ENCODE results near the gene TSHZ2.
"Not testable (repeated sequence)": the region's sequence is repeated elsewhere in the genome, so short reads cannot be mapped to it uniquely, and the experiment has no call there.

The TSHZ2 gene

DNA sequence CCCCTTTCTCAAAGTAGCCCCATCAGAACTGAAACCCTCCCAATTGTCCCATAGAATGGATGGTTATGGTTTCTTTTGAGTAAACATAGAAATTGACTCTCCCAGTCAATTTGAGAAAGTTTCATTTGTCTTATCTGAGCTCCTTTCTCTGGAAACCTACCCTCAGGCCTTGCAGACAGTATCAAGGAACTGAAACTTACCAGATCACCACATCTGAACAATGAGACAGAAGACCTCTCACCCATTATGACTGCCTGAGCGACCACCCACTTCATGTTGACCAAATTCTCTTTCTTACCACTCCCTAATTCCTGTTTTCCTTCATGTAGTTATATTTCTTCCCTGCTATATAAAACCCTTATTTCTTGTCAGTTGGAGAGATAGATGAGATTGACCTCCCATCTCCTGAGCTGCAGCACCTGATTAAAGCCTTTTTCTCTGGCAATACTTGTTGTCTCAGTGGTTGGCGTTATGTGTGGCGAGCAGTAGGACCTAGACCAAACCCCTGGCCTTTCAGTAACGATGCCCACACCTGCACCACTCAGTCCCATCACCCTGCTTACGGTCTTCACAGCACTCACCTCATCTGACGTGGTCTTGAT is 482.6 kb downstream of the TSHZ2 start:
- FAIRE-seq (no peak), DNase-seq (ENCODE audit: insufficient read length, low spot score) (no peak)
- TF ChIP-seq POLR2A (IDR thresholded peaks at IDR 0.05; ENCODE audit: low read depth, low read length): no peak

DNA sequence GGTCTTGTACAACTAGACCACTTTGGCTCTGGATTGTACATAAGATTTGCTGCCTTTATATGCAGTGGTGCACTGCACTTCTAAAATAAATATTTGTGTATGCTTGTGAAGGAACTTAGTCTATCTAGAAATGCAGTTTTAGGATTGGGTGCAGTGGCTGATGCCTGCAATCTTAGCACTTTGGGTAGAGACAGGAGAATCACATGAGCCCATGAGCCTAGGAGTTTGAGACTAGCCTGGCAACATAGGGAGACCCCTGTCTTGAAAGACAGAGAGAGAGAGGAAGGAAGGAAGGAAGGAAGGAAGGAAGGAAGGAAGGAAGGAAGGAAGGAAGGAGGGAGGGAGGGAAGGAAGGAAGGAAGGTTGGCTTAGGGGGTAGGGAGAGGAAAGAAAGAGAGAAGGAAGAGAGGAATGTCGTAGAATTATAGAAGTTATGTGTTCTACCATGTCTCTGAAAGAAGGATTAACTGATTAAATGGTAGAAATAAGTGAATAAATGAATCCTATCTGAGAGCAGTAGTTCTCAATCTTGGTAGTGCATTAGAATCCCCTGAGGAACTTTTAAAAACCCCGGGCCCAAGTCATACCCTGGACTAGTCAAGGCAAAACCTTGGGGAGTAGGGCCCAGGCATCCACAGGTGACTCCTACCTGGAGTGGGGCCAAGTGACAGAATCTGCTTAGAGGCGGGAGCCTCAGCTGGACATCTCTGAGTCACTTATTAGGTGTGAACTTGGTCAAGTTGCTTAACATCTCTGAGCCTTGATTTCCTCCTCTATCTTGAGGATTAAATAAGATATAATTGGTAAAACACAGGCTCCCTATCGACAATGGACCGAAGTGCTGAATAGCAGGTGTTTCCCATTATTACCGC is 491.2 kb downstream of the TSHZ2 start:
- FAIRE-seq (no peak), DNase-seq (ENCODE audit: insufficient read length, low spot score) (no peak)
- TF ChIP-seq POLR2A (IDR thresholded peaks at IDR 0.05; ENCODE audit: low read depth, low read length): no peak

GRCh38 chr20:53466279-53466678 is 494.1 kb downstream of the TSHZ2 start:
- TF ChIP-seq POLR2A (IDR thresholded peaks at IDR 0.05; ENCODE audit: low read depth, low read length): no peak
- DNase-seq (ENCODE audit: insufficient read length, low spot score): no peak
- FAIRE-seq: no peak

DNA sequence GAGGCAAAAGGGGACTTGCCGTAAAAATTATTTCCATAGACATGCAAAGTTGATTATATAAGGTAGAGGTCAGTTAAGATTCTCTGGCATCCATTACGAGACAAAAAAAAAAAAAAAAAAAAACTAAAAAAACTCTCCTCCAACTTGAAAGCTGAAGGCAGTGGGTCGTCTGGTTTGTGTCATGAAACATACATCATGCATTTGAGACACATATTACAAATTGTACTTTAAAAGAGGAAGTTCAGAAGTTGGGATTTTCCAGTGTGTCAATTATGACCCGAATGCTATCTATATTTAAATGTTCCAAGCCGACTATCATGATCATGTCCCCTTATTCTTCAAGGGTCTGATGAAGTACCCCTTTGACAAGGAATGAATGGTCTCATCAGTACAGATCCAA is 496.4 kb downstream of the TSHZ2 start:
- no peak for TF ChIP-seq POLR2A (IDR thresholded peaks at IDR 0.05; ENCODE audit: low read depth, low read length)
- DNase-seq (ENCODE audit: insufficient read length, low spot score) (no peak), FAIRE-seq (no peak)

DNA sequence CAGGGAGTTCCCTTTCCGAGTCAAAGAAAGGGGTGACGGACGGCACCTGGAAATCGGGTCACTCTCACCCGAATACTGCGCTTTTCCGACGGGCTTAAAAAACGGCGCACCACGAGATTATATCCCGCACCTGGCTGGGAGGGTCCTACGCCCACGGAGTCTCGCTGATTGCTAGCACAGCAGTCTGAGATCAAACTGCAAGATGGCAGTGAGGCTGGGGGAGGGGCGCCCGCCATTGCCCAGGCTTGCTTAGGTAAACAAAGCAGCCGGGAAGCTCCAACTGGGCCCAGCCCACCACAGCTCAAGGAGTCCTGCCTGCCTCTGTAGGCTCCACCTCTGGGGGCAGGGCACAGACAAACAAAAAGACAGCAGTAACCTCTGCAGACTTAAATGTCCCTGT is 500.7 kb downstream of the TSHZ2 start:
- DNase-seq (ENCODE audit: insufficient read length, low spot score); FAIRE-seq: not testable (repeated sequence)

DNA sequence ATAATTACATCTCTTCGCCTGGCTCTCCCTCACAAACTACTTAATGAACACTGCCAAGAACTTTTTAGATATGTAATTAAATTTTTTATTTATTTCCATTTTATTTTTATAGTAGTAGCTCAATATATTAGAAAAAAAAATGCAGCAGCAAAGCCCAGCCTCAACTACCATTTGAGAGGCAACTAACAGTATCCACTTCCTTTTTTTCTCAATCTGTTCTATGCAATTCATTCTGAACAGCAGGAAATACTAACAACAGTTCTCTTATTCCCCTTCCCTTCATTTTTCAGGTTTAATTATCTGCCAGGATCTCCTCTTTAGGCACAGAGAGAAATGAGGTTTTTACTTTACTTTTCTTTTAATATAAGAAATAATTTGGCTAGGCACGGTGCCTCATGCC is 508.8 kb downstream of the TSHZ2 start:
- TF ChIP-seq POLR2A (IDR thresholded peaks at IDR 0.05; ENCODE audit: low read depth, low read length): no peak
- DNase-seq (ENCODE audit: insufficient read length, low spot score): no peak
- FAIRE-seq: no peak

GRCh38 chr20:53487461-53488200 is 515.5 kb downstream of the TSHZ2 start:
- DNase-seq (ENCODE audit: insufficient read length, low spot score) (no peak), FAIRE-seq (no peak)
- TF ChIP-seq POLR2A (IDR thresholded peaks at IDR 0.05; ENCODE audit: low read depth, low read length): no peak

DNA sequence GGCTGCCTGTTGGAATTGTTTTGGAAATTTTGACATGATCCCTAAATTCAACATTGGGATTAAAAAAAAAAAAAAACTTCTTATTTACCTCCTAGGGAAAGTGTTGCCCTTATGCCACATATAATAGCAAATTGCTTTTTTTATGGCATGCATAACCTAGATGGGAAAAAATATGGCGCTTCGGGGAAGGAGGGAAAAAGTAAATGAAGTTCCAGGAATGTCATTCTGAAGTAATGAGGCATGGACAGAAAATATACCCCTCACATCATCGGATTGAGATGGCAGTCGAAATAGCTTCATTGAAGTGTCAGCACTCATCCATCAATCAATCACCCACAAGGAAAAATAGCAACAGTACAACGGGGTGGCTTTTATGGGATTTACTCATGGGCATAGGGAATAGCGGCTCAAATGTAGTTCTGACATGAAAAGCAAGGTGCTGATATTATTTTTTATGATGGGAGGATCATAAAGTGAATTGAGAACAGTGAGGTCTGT is 516.7 kb downstream of the TSHZ2 start:
- FAIRE-seq (no peak), DNase-seq (ENCODE audit: insufficient read length, low spot score) (no peak)
- TF ChIP-seq POLR2A (IDR thresholded peaks at IDR 0.05; ENCODE audit: low read depth, low read length): no peak

DNA sequence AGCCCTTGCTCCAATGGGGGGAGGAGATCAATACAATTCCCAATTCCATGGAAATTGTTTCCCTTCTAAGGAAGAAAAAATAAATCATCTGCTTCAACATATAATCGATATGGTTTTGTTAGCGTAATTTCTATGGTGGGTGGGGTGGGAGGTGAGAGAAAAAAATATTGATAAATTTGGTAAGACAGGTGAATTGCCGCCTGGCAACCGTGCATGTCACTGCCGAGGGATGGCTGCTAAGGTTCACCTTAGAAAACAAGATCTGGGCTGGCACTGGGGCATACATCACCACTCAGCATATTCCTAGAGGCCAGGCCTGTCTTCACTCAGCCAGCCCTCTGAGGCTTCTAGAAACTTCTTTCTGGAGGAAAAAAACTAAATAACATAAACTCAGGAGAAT is 517.4 kb downstream of the TSHZ2 start:
- no peak for FAIRE-seq
- no peak for DNase-seq (ENCODE audit: insufficient read length, low spot score)
- TF ChIP-seq POLR2A (IDR thresholded peaks at IDR 0.05; ENCODE audit: low read depth, low read length): no peak

- DNase-seq (ENCODE audit: insufficient read length, low spot score) (no peak), FAIRE-seq (no peak)
- TF ChIP-seq POLR2A (IDR thresholded peaks at IDR 0.05; ENCODE audit: low read depth, low read length): no peak
Observed at GRCh38 chr20:53490620-53491019, 518.5 kb downstream of the TSHZ2 start.

DNA sequence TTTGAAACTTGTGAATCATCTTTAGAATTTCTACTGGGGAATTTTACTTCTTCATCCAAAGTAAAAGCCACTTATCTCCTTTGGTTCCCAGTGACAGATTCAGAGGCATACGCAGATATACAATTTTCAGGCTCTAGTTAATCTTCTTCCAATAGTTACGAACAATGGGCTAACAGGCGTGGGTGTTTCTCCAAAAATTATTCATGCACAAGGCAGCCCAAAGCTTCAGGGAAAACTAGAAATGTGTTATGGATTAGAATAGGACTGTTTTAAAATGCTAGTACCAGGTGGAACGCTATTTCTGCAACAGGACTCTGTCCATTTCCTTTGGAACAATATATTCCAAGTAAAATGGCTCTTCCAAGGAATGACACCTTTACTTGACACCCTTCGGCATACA is 519.3 kb downstream of the TSHZ2 start:
- TF ChIP-seq POLR2A (IDR thresholded peaks at IDR 0.05; ENCODE audit: low read depth, low read length): no peak
- DNase-seq (ENCODE audit: insufficient read length, low spot score): no peak
- FAIRE-seq: no peak

GRCh38 chr20:53492212-53492611 is 520.1 kb downstream of the TSHZ2 start:
- FAIRE-seq (no peak), DNase-seq (ENCODE audit: insufficient read length, low spot score) (no peak)

DNA sequence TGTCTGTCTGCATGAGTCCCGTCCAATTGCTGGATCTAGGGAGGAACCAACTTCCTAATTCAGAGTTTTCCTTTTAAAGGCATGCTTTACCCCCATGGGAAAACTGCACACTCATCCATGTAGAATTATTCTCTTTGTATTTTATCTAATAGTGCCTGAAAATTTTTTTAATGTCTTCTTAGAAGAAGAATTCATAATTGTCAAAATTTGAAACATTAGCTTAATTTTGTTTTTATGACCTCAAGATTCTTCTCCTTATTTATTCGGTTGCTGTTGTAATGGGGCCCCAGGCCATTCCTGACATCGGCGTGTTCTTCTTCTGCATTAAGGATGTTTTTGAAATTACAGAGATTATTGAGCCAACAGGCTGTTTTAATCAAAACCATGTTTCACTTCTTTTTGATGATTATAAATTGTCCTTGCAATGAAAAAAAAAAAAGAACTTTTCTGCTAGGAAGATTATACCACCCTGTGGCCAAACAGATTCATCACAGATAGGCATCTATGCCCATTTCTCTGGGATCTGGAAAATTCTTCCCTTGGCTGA is 521.2 kb downstream of the TSHZ2 start:
- TF ChIP-seq POLR2A (IDR thresholded peaks at IDR 0.05; ENCODE audit: low read depth, low read length): no peak
- DNase-seq (ENCODE audit: insufficient read length, low spot score): no peak
- no peak for FAIRE-seq

More at GRCh38 chr20:53492212-53492611, 520.1 kb downstream of the TSHZ2 start:
- TF ChIP-seq POLR2A (IDR thresholded peaks at IDR 0.05; ENCODE audit: low read depth, low read length): no peak

DNA sequence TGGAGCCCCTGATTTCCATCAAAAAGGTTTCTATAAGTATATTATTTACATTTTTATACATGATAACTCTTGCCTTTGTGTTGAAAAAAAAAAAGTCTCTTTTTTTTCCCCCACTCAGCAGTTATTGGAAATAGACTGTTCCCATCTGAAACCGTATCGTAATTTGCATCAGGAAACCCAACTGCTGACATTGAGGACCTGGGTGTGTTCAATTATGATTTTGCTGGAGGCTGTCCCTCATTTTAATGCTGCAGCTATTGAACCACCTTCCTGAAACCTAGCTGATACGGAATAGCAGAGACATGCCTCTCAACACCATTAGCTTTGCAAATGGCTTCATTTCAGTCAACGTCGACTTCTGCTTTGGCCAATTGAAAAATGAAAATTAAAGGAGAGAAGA is 522.6 kb downstream of the TSHZ2 start:
- no peak for TF ChIP-seq POLR2A (IDR thresholded peaks at IDR 0.05; ENCODE audit: low read depth, low read length)
- DNase-seq (ENCODE audit: insufficient read length, low spot score) (no peak), FAIRE-seq (no peak)

Measured in H54 (cell line).